EH (cell line): ENCODE measurements around the gene PHF21B.

Source experiments
- DNase-seq: peaks from one replicate; pipeline ENCODE4 v3.0.0-alpha.2; 2015; ENCODE audit warnings: low read depth

The PHF21B gene

DNA sequence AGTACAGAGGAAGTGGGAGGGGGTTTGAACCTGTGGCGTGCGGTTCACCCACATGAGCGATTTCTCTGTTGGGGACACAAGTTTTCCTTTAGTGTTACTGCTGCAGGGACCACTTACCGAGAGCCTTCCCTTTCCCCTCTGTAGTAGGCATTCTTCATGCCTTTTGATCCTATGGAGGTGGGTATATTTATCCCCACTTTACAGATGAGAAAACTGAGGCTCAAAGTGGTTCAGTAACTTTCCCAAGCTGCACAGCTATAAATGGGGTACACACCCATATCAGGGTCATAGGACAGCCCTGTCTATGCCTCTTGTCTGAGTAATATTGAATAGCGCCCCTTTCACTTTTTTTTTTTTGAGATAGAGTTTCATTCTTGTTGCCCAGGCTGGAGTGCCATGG, 3.3 kb upstream of the PHF21B start:
- DNase-seq: no peak

DNA sequence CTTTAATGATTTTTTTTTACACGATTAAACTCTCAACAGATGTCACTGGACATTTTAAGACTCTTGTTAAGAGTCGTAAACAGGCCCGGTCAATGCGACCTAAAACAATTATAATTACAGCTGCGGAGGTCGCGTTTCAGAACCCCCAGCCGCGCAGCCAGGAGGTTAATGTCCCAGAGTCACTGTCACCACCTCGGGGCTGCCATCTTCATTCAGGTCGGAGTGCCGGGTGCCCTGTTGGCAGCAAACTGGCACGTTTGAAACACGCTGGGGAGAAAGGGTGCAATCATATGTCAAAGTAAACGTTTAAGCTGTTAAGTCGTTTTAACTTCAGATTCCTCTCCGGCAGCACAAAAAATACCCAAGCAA, 711 bp upstream of the PHF21B start:
- DNase-seq: no peak

DNA sequence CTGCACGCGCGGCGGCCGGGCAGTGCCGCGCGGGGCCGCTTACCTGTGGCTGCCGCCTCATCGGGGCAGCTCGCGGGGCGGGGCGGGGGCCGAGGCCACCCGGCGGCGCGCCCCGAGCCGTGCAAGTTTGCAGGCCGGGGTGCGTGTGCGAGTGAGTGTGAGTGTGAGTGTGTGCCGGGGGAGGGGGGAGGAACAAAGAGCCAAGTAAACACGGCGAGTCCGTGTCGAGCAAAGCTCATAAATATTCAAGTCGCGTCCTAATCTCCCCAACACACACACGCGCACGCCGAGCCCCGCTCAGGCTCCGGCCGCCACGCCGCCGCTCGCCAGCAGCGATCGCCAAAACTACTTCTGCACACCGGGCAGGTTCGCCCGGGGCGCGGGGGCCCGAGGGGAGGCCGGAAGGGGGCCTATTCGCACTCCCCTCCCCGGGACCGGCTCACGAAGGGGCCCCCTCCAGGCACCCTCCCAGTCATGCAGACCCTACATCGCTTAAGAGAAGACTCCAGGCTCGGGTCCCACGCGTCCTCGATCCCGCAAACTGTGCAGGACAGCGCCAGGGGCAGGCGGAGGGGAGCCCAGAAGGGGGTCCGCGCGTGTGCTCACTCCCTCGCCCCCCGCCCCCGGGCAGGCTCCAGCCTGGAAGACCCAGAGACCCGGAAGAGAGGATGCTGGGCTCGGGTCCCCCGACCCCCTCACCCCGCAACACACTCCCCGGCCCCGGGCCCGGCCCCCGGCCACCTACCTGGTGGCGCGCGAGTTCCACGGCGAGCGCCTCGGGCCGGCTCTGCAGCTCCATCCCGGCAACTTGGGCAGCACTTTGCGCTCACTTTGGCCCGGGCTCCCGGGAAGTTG, 827 bp downstream of the PHF21B start:
- DNase-seq: peak; percentile 7

DNA sequence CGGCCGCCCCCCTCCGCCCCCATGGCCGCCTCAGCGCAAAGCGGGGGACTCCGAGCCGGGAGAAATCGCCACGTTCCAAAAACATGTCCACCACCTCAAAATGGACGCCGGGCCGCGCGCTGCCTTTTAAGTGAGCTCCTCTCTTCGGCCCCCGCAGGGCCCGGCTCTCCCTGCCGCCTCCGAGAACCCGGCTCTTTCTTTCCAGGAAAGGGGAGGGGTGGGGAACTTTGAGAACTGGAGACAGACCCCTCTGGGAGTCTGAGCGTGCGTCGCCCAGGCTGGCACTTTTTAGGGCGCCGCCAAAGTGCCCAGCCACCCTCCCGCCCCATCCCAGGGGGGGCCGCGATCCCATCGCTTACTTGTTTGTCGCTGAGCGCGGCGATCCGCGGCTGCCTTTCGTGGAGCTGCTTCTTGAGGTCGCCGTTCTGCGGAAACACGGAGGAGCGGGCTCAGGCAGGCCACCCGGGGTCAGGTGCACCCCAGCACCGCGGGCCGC, 1.6 kb downstream of the PHF21B start:
- peak; percentile 3 for DNase-seq

GRCh38 chr22:45007391-45008185, 2.2 kb downstream of the PHF21B start:
- peak; percentile 19 for DNase-seq

GRCh38 chr22:45006964-45007390, 2.8 kb downstream of the PHF21B start:
- no peak for DNase-seq

DNA sequence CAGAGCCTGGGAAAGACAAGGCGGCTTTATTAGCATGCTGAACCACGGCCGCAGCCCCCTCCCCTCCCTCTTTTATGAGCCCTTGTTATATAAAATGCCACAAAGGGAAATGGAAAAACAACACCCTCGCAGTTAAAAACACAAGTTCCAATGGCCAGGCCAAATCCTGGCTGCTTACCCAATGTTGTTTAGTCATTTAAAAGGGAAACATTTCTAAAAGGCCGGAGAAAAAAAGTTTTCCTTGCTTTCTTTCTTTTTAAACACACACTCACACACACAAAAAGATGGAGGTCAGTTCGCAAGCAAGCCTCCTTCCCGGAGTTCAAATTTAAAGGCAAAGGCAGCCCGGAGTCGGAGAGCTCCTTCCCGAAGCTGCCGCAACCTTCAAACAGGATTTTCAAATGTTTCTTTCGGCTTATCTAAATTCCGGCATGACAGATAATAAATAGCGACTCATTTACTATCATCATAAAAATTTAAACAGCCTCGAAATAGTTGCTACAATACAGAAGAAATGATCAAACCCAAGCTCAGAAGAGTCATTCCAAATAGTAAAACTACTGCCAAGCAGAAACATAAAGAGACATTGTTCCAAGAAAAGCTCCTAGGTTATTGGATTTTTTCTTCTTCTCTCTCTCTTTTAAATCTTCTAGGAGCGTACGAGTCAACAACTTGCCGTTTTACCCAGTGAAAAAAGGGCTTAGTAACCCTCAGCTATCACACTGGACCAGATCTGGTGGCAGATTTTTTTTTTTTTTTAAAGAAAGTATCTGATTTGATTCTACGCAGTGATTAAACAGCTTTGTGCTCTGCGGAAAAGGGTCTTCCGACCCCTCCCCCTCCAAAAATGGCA, 3.5 kb downstream of the PHF21B start:
- DNase-seq: no peak

- DNase-seq: no peak
These were observed 8.2 kb downstream of the PHF21B start for GRCh38 chr22:45001653-45002052.

DNA sequence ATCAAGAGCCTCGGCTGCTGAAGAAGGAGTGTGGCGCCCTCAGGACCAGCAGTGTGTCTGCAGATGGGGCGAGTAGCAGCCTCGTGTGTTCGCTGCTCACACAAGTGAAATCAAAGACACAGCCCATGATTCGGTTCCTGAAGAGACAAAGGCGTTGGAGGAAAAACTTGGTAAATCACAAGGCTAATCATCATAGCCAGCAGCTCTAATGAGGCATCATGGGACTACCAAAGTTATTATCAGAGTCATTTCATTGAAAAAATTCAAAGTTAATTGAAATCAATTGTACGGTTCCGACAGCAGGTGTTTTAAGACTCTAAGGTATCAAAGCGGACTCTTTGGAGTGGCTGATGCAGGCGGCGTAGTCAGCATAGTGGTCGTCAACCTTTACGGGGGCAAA, 9.5 kb downstream of the PHF21B start:
- no peak for DNase-seq

- no peak for DNase-seq
These were observed 10.1 kb downstream of the PHF21B start for GRCh38 chr22:44999687-45000086.

DNA sequence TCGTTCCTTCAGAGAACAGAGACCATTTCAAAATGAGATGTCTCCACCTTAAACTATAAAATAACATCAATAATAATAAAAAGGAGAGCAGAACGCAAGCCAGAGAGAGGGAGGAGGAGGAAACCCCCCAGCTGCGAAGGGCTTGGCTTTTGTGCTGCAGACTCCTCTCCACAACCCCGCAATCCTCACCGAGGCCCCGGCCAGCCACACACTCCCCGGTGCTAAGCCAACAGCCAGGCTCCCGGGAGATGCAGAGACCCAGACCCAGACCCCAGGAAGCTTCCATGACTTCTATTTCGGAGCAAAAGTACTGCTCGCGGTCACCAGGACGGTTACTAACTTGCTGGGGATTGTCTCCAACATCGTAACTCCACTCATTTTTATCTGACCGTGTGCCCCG, 10.6 kb downstream of the PHF21B start:
- no peak for DNase-seq

DNA sequence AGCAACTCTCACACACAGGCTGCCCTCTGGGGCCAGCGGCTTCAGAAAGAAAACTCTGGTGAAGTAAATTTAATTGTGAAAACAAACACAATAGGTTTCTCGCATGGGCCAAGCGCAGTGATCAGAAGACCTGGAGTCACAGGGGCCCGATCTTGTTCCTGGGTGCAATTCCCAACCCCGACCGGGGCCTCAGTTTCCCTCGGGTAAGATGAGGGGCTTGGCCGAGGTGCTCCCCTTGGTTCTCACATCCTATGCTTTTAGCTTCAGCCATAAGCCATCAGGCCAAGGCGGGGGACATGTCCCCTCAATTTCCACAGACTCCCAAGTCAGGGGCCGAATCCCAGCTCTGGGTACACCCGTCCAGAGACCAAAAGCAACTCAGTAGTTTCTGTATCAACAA, 11.5 kb downstream of the PHF21B start:
- no peak for DNase-seq

GRCh38 chr22:44997060-44997459, 12.7 kb downstream of the PHF21B start:
- DNase-seq: no peak

- no peak for DNase-seq
These were observed 13.2 kb downstream of the PHF21B start for GRCh38 chr22:44996648-44997047.

DNA sequence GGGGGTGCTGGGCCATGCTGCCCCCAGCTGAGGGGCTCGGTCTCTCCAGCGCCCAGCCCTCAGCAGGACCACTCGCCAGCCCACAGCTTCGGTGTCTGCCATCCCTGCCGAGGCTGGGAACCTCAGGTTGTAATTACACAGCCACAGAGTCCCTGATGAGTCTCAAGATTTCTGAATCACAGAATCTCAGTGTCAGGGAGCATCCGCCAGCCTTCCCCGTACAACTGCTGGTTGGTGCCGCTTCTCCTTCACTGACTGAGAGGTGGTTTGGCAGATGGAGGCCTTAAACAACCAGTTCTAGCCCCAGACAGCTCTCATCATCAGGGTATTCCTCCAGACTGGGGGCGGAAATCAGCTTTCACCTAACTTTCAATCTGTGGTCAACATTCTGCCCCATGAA, 13.7 kb downstream of the PHF21B start:
- no peak for DNase-seq

DNA sequence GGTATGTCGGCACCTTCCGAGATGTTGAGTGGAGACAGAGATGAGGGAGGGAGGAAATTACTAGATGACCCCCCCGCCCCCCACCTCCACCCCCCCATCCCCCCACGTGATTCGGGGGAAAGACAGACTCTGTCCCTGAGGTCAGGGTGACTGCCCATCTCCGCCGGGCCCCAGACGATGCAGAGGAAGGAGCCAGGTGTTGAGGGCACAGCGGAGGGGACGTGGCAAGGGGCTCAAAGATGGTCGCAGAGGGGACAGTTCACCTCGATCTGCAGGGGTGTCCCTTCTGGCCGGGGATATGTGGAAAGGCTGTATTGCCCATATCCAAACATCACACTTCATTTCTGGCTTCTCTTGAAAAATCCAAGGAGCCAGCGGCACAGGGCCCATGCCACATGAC, 14.1 kb downstream of the PHF21B start:
- DNase-seq: no peak

GRCh38 chr22:44995105-44995514, 14.7 kb downstream of the PHF21B start:
- no peak for DNase-seq

DNA sequence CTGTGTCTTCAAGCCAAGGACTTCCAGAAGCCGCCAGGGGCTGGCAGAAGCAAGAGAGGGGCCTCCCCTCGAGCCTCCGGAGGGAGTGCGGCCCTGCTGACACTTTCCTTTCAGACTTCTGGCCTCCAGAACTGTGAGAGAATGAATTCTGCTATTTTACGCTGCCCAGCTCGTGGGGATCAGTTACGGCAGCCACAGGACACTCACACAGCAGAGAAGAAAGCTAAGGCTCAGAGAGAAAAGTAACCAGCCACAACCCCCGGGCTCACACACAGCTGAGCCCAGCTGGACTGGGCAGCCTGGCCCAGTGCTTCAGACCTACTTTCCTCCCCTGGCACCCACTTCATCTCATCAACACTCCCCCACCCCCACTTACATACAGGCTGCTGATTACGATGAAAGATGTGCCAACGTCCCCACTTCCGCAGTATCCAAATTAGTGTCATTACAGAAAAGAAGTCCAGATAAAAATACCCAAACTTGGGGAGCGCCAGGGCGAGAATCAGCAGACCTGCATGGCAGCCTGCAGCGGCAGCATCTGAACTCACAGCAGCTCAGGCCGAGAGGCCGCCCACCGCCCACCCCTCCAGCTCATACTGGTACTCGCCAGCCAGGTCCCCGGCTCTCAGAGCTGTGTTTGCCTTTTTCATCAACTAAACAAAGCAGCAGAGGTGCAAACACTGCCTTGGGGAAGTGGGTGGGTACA, 15.3 kb downstream of the PHF21B start:
- no peak for DNase-seq

DNA sequence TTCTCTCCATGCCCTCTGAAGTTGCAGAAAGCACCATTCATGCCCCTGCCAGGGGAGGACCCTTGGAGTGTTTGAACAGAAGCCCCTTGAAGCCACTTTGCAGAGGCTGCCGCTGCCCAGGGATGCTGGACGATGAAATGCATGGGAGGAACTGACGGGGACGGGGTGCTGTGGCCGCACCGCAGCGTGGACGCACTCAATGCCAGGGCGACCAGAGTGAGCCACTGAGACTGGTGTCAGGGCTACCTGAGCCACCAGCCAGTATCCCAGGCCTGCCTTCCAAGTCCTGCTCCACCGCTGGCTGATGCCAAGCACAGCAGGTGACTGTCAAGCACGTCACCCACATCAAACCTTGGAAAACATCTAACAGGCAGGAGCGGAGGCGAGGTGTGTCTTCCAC, 17.6 kb downstream of the PHF21B start:
- no peak for DNase-seq

DNA sequence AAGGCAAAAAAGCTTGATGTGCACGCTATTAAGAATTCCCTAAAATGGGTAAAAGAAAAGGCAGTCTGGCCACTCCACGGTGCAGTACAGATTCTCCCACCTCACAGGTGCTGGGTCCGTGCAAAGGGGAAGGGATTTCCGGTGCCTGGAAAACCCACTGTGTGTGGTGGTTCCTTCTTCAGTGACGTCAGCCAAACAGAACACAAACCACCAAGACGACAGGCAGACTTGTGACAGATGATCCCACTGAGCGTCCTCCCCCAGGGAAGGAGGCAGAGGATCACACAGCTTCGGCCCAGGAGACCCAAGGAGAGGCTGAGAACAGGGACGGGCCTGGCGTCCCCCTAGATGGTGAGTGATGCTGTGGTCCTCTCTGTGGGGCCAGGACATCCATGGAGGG, 18.6 kb downstream of the PHF21B start:
- no peak for DNase-seq

DNA sequence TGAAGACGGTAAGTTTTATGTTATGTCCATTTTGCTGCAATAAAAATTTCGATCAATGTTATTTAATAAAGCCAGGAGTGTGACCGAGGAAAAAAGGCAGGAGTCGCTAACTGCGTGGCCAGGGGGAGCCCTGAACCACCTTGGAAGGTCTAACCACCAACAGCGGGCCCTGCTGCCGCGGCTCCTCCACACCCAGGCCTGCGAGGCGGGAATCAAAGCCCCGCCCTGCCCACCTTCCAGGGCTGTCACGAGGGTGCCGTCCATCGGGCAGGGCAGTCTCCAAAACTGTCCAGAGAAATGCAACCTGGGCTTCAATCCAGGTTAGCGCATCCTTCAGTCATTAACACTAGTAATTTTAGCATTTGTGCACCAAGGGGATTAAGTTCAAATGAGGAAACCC, 19.0 kb downstream of the PHF21B start:
- DNase-seq: no peak

GRCh38 chr22:44990328-44990727, 19.5 kb downstream of the PHF21B start:
- DNase-seq: no peak
